ENCODE data around the gene IGSF23. TPM values are rescaled to one million over a fixed set of nuclear protein-coding genes. Genes with fewer than 3 reads are reported as not detected.

Gene IGSF23
- total and polyA plus RNA-seq, 2 of the 13 experiments (the other 11 are each of a cell fraction or from before 2014, with no cell fraction given): 2.3 to 8.8 TPM

DNA sequence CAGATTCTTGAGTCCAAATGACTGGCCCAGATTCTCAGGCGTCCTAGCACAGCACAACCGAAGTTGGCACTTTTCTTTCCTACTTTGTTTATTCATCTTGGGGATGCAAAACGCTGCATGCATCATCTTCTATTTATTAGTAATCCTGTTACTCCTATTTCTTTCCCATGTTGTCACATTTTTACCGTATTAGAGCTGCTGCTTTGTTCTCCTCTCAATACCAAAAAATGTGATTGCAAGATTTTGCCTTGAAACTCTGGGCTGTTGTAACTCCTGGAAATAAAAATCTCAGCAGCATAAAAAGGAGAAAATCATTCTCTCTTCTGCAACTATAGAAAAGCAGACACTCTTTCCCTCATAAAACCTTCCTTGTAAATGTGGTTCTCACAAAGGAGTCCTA lies 12.9 kb upstream of the IGSF23 start:
- Histone ChIP-seq H3K36me3 (replicated peaks in 1 of 2; ENCODE audit: control insufficient read depth in 1 of 2, insufficient read depth in 2 of 2, low read length in 2 of 2) (no peaks in the 10 kb centered on the region), H3K9ac (ENCODE audit: insufficient read depth, low read depth, low read length) (no peak overlapping the region), H3K27ac (ENCODE audit: extremely low read length, insufficient read depth, low read length) (no peak overlapping the region), H4K20me1 (ENCODE audit: insufficient read depth, low read length) (no peaks in the 10 kb centered on the region), H2AFZ (ENCODE audit: low read length) (no peak overlapping the region), H3K4me3 (replicated peaks in 1 of 3; ENCODE audit: insufficient read depth in 1 of 3, low read depth in 2 of 3, low read length in 3 of 3) (no peak overlapping the region), H3K4me1 (ENCODE audit: insufficient read depth, low read length) (peaks cover 48% of the 10 kb centered on the region), H3K9me3 (ENCODE audit: low read length) (no peaks in the 10 kb centered on the region), H3K79me2 (ENCODE audit: insufficient read depth, low read length) (no peaks in the 10 kb centered on the region), H3K27me3 (ENCODE audit: control insufficient read depth in 1 of 2, insufficient read depth in 2 of 2, low read length in 2 of 2) (0 out of 5 replicates have a peak, but pooled peaks cover 0 to 1% of the 10 kb centered on the region in 2 experiments), H3K4me2 (ENCODE audit: low read depth, low read length) (no peak overlapping the region)
- no peak for ATAC-seq
- TF ChIP-seq HOXA9 (CRISPR knock-in tag; IDR thresholded peaks at IDR 0.05; ENCODE audit: borderline replicate concordance) (no peak), KLF15 (CRISPR knock-in tag; IDR thresholded peaks at IDR 0.05; ENCODE audit: borderline replicate concordance) (no peak), NKX3-1 (CRISPR knock-in tag; IDR thresholded peaks at IDR 0.05) (no peak)
- BruUV-seq (replicated peaks): no TSS peak
- no peak for DNase-seq (ENCODE audit: low spot score)
- intact Hi-C loops (cut with micrococcal nuclease; ENCODE audit: unreplicated experiment) (no loop called here), in situ Hi-C loops (cut with HindIII; ENCODE audit: extremely low pct_ligation_motif_present, low pct_unique_long_range_greater_than_20kb) (no loop called here)
- ChIA-PET POLR2A (interaction anchor here (2.1 to 2.2 kb wide), 2 partner anchors 12 to 15 kb away, joined by 5 to 7 read pairs; partner anchors contain the start of gene IGSF23), CTCF (ENCODE audit: low intra/inter-chr PET ratio, low total read pairs) (no interaction called here)
- no peak for FAIRE-seq
- WGBS (ENCODE audit: low lambda C conversion rate): 53% methylated on average over 4 of the region's 4 CpGs

DNA sequence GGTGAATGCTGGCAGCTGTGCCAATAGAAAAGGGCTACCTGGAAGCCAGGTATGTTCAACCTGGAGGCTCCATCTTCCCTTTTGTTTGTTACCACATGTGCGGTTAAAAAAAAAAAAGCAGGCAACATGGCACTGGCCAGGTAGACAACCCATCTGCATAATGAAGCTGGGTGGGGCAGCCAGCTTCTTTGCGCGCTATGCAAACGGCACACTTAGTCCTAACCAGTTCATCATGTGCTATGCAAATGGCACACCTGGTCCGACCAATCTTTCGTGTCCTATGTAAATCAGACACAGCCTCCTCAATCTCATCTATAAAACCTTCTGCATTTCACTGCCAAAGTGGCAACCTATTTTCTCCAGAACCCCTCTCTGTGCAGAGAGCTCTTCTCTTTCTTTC lies 11.3 kb upstream of the IGSF23 start:
- DNase-seq (ENCODE audit: low spot score) (no peak), ATAC-seq (no peak), FAIRE-seq (no peak)
- Histone ChIP-seq H2AFZ (ENCODE audit: low read length) (no peak overlapping the region), H3K9ac (ENCODE audit: insufficient read depth, low read depth, low read length) (no peak overlapping the region), H3K27me3 (ENCODE audit: control insufficient read depth in 1 of 2, insufficient read depth in 2 of 2, low read length in 2 of 2) (0 out of 5 replicates have a peak, but pooled peaks cover 0 to 1% of the 10 kb centered on the region in 2 experiments), H3K9me3 (ENCODE audit: low read length) (no peaks in the 10 kb centered on the region), H3K27ac (ENCODE audit: extremely low read length, insufficient read depth, low read length) (no peak overlapping the region), H3K4me1 (ENCODE audit: insufficient read depth, low read length) (peaks cover 47% of the 10 kb centered on the region), H4K20me1 (ENCODE audit: insufficient read depth, low read length) (no peaks in the 10 kb centered on the region), H3K4me2 (ENCODE audit: low read depth, low read length) (no peak overlapping the region), H3K4me3 (replicated peaks in 1 of 3; ENCODE audit: insufficient read depth in 1 of 3, low read depth in 2 of 3, low read length in 3 of 3) (no peak overlapping the region), H3K36me3 (replicated peaks in 1 of 2; ENCODE audit: control insufficient read depth in 1 of 2, insufficient read depth in 2 of 2, low read length in 2 of 2) (no peaks in the 10 kb centered on the region), H3K79me2 (ENCODE audit: insufficient read depth, low read length) (no peaks in the 10 kb centered on the region)
- 79% methylated on average over 6 of the region's 6 CpGs for WGBS (ENCODE audit: low lambda C conversion rate)
- intact Hi-C loops (cut with micrococcal nuclease; ENCODE audit: unreplicated experiment): no loop called here
- CTCF ChIA-PET (ENCODE audit: low intra/inter-chr PET ratio, low total read pairs): no interaction called here
- BruUV-seq (replicated peaks): no TSS peak
- POLR2A ChIA-PET: interaction anchor here (1.0 to 2.2 kb wide), 3 partner anchors 11 to 42 kb away, joined by 3 to 5 read pairs (median 5); partner anchors contain the start of genes IGSF23 and PVR
- TF ChIP-seq DNMT1 (CRISPR knock-in tag; IDR thresholded peaks at IDR 0.05) (no peak), ZNF564 (CRISPR knock-in tag; IDR thresholded peaks at IDR 0.05) (no peak), ZNF232 (CRISPR knock-in tag; IDR thresholded peaks at IDR 0.05; ENCODE audit: borderline replicate concordance) (no peak), SMARCE1 (IDR thresholded peaks at IDR 0.05; ENCODE audit: borderline replicate concordance) (no peak), ZNF777 (CRISPR knock-in tag; IDR thresholded peaks at IDR 0.05) (no peak), ZSCAN31 (CRISPR knock-in tag; IDR thresholded peaks at IDR 0.05; ENCODE audit: low read depth) (no peak)
- in situ Hi-C loops (cut with HindIII; ENCODE audit: extremely low pct_ligation_motif_present, low pct_unique_long_range_greater_than_20kb): no loop called here
